ENCODE data around the gene ADTRP. TPM values are rescaled to one million over a fixed set of nuclear protein-coding genes. Genes with fewer than 3 reads are reported as not detected.
A peak's percentile ranks its signal among the peaks of the same experiment; 100 is the strongest.

Gene ADTRP
- total and polyA plus RNA-seq, 7 donors: 0.36 to 86.9 (median 31.2) TPM; not detected in 3

GRCh38 chr6:11762794-11763459, 15.7 kb downstream of the ADTRP start:
- Histone ChIP-seq H3K9me3 (no peaks in the 10 kb centered on the region), H3K27ac (peak overlapping the region; percentile 55 to 80 (median 65)), H3K4me3 (no peak overlapping the region), H3K4me1 (peaks cover 0 to 53% (median 37%) of the 10 kb centered on the region in 4 donors), H3K27me3 (no peaks in the 10 kb centered on the region), H3K36me3 (no peaks in the 10 kb centered on the region)
- intact Hi-C loops (cut with DNase I): loop anchor here (5.0 kb wide), 1 partner anchor 176 kb away; no protein-coding TSS in a partner anchor
- WGBS, 2 donors: 37 to 79% methylated on average over 4 of the region's 4 CpGs
- TF ChIP-seq POLR2A (IDR thresholded peaks at IDR 0.05) (no peak), EP300 (IDR thresholded peaks at IDR 0.05) (no peak), CTCF (IDR thresholded peaks at IDR 0.05) (no peak), POLR2AphosphoS5 (IDR thresholded peaks at IDR 0.05) (no peak)
- no peak for DNase-seq

- H3K27ac ChIP-seq: peak overlapping the region in 2 of 4 donors; percentile 75 to 80
- no peaks in the 10 kb centered on the region for H3K27me3 ChIP-seq
- WGBS, 2 donors: 25 to 72% methylated on average over 4 of the region's 4 CpGs
- DNase-seq: no peak
- peaks cover 0 to 44% (median 32%) of the 10 kb centered on the region in 4 donors for H3K4me1 ChIP-seq
- no peak overlapping the region for H3K4me3 ChIP-seq
- intact Hi-C loops (cut with DNase I): loop anchor here (5.0 kb wide), 1 partner anchor 175 kb away; no protein-coding TSS in a partner anchor
- TF ChIP-seq EP300 (IDR thresholded peaks at IDR 0.05): no peak
- TF ChIP-seq CTCF (IDR thresholded peaks at IDR 0.05): no peak
- TF ChIP-seq POLR2A (IDR thresholded peaks at IDR 0.05): no peak
- TF ChIP-seq POLR2AphosphoS5 (IDR thresholded peaks at IDR 0.05): no peak
- no peaks in the 10 kb centered on the region for H3K36me3 ChIP-seq
- H3K9me3 ChIP-seq: peaks cover 0 to 5% (median 0%) of the 10 kb centered on the region in 4 donors
Measured at GRCh38 chr6:11761744-11762620, 16.6 kb downstream of the ADTRP start.

- no peaks in the 10 kb centered on the region for H3K27me3 ChIP-seq
- no peak for DNase-seq
- no peak overlapping the region for H3K4me3 ChIP-seq
- H3K27ac ChIP-seq: no peak overlapping the region
- no peaks in the 10 kb centered on the region for H3K36me3 ChIP-seq
- peaks cover 0 to 5% (median 0%) of the 10 kb centered on the region in 4 donors for H3K9me3 ChIP-seq
- intact Hi-C loops (cut with DNase I): loop anchor here (5.0 kb wide), 1 partner anchor 173 kb away; no protein-coding TSS in a partner anchor
- TF ChIP-seq POLR2A (IDR thresholded peaks at IDR 0.05) (no peak), EP300 (IDR thresholded peaks at IDR 0.05) (no peak), CTCF (IDR thresholded peaks at IDR 0.05) (no peak), POLR2AphosphoS5 (IDR thresholded peaks at IDR 0.05) (no peak)
- 62 to 73% methylated on average over 6 of the region's 6 CpGs for WGBS, 2 donors
- H3K4me1 ChIP-seq: peaks cover 0 to 26% (median 23%) of the 10 kb centered on the region in 4 donors
Measured at GRCh38 chr6:11760015-11760473, 18.6 kb downstream of the ADTRP start.

- Histone ChIP-seq H3K36me3 (no peaks in the 10 kb centered on the region), H3K4me1 (peaks cover 0 to 19% (median 17%) of the 10 kb centered on the region in 4 donors), H3K9me3 (peaks cover 0 to 5% (median 0%) of the 10 kb centered on the region in 4 donors), H3K27ac (no peak overlapping the region), H3K27me3 (no peaks in the 10 kb centered on the region), H3K4me3 (no peak overlapping the region)
- 85 to 86% methylated on average over 4 of the region's 4 CpGs for WGBS, 2 donors
- intact Hi-C loops (cut with DNase I): no loop called here
- TF ChIP-seq EP300 (IDR thresholded peaks at IDR 0.05): no peak
- TF ChIP-seq POLR2AphosphoS5 (IDR thresholded peaks at IDR 0.05): no peak
- TF ChIP-seq CTCF (IDR thresholded peaks at IDR 0.05): no peak
- TF ChIP-seq POLR2A (IDR thresholded peaks at IDR 0.05): no peak
- DNase-seq: no peak
Measured at GRCh38 chr6:11758878-11759277, 19.7 kb downstream of the ADTRP start.
